ES-I3 (cell line): ENCODE data around the gene PANK4.
"Not testable (repeated sequence)": the region's sequence is repeated elsewhere in the genome, so short reads cannot be mapped to it uniquely, and the experiment has no call there.

ENCODE experiments used
- H3K36me3 ChIP-seq: 2 replicates; pipeline ENCODE4 v1.6.1; 2013; ENCODE audit warnings: mild to moderate bottlenecking, low read length, control low read depth, moderate library complexity; ENCODE audit not compliant: insufficient read depth
- H3K4me1 ChIP-seq: 2 replicates; pipeline ENCODE4 v1.6.1; 2013; ENCODE audit warnings: mild to moderate bottlenecking, control low read depth, low read length; ENCODE audit not compliant: insufficient read depth
- H3K9ac ChIP-seq: 2 replicates; pipeline ENCODE4 v1.6.1; 2013; ENCODE audit warnings: low read depth, mild to moderate bottlenecking, low read length, moderate library complexity
- H3K9me3 ChIP-seq: 2 replicates; pipeline ENCODE4 v1.6.1; 2013; ENCODE audit warnings: mild to moderate bottlenecking, low read length, moderate library complexity; ENCODE audit not compliant: control insufficient read depth, insufficient read depth

PANK4 gene

DNA sequence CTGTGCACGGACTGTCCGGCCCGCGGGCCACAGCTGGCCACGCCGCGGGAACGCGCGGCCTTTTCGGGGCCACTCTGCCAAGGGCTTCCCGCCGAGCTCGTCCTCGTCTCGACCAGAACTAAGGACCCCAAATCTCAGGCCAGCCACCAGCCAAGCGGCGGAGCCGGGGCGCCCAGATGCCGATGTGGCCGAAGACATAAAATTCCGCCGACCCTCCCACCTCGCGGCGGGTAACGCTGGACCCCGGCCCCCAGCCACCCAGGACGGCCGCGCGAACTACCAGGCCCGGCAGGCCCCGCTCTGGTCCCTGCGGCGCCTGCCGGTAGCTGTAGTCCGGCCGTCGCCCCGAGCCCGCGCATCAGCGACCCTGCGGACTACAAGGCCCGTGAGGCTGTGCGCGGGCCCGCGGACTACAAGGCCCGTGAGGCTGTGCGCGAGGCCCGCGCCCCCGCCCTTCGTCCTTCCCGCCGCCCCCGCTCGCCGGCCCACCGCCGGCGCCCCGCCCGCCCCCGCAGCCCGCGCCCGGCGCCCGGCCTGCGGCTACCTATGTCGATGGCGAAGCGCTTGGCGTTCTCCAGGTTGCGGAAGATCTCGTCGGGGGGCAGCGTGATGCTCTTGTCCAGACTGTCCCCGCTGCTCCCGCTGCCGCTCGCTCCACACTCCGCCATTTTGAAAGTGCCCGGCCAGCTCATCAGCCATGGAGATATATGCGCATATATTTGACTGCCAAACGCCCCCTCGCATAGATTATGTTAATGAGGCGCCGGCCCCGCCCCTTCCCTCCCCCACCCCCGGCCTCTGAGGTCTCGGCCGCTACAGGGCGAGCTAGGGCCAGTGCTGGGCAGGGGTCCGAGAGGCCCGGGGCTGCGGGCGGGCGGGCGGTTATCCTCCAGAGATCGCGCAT lies at the start of gene PANK4:
TSS of gene PANK4 (minus strand) at position 677 of the 904 bp plus-strand sequence. CDS start at position 668, 9 bp downstream.
- peak within 1 kb of the TSS; percentile 97 for H3K9ac ChIP-seq
- no peaks in the 10 kb centered on the region for H3K9me3 ChIP-seq
- H3K4me1 ChIP-seq = peaks cover 17% of the 10 kb centered on the region; the same call in 1 of the 2 replicates
- no peaks in the 10 kb centered on the region for H3K36me3 ChIP-seq

DNA sequence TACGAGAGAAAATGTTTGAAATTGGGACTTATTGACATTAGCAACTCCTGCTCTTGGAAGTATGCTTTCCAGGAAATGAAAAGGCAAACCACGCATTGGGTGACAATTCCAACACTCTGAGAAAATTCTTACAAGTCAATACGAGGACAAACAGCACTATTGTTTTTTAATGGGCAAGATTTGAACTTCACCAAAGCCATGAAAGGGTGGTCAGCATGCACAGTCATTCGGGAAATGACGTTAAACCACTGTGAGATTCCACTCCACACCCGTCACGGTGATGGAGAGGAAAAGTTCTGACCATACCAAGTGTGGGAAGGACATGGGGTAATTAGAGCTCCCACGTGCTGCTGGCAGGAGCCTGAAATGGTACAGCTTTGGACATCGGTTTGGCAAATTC lies 48.0 kb upstream of the PANK4 start:
- peaks cover 4% of the 10 kb centered on the region; the same call in 1 of the 2 replicates for H3K9me3 ChIP-seq
- no peaks in the 10 kb centered on the region for H3K36me3 ChIP-seq
- no peak overlapping the region for H3K9ac ChIP-seq
- H3K4me1 ChIP-seq = peaks cover 4% of the 10 kb centered on the region; the same call in 1 of the 2 replicates

DNA sequence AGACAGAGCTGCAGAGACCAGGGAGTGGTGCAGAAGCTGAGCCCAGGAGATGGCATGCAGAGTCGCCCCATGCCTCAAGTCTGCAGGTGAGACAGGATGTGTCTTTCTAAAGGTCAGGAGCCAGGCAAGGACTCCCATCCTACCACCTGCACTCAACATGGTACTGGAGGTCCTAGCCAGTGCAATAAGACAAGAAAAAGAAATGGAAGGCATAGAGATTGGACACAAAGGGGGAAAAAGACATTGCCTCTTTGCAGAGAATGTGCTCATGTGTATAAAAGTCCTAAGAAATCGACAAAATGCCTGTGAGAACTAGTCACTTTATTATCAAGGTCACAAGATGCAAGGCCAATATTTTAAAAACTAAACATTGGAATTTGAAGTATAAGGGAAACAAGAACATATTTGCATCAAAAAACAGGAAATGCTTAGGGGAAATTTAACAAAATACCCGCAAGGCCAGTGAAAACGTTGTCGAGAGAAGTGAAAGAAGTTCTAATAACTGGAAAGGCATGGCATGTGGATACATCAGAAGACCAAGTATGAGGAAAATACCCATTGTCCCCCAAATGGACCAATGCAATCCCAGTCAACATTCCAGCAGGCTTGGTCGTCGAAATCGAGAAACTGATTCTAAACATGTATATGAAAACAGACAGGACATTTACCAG lies 47.0 kb upstream of the PANK4 start:
- Histone ChIP-seq H3K4me1 (no peaks in the 10 kb centered on the region; the same call in 1 of the 2 replicates), H3K9ac (no peak overlapping the region), H3K36me3 (no peaks in the 10 kb centered on the region)

DNA sequence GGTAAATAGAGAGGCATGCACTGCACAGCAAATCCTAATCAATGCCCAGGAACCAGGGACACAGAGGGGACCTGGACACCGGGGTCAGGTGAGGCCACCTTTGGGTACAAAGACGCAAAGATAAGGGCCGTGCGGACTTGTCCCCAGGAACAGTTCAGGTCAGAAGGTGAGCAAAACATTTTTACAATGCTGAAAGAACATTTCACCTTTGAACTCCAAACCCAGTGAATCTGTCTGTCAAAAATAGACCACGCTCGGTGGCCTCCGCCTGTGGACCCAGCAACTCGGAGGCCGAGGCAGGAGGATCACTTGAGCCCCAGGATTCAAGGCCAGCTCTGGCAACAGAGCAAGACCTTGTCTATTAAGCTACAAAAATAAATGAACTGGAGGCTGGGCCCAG lies 45.0 kb upstream of the PANK4 start:
- no peaks in the 10 kb centered on the region for H3K36me3 ChIP-seq
- H3K9me3 ChIP-seq = peaks cover 4% of the 10 kb centered on the region; the same call in 1 of the 2 replicates
- H3K4me1 ChIP-seq = no peaks in the 10 kb centered on the region
- H3K9ac ChIP-seq = no peak overlapping the region

More for the DNA sequence above, 47.0 kb upstream of the PANK4 start:
- H3K9me3 ChIP-seq = peaks cover 4% of the 10 kb centered on the region; the same call in 1 of the 2 replicates

DNA sequence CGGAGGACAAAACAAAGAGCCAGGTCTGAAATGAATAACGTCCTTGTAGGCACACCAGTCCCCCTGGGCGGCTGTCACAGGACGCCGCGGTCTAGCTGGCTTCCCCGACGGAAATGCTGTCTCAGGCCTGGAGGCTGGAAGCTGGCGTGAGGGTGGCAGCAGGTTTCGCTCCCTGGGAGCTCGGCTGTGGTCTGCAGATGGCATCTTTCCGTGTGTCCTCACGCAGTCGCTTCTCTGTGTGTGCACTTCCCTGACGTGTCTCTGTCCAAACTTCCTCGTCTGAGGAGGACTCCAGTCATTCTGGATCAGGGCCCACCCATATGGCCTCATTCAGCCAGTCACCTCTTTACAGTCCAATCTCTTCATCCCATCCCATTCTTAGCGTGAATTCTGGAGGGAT lies 43.9 kb upstream of the PANK4 start:
- no peaks in the 10 kb centered on the region for H3K4me1 ChIP-seq
- H3K9ac ChIP-seq = no peak overlapping the region
- no peaks in the 10 kb centered on the region for H3K36me3 ChIP-seq
- peaks cover 4% of the 10 kb centered on the region; the same call in 1 of the 2 replicates for H3K9me3 ChIP-seq

DNA sequence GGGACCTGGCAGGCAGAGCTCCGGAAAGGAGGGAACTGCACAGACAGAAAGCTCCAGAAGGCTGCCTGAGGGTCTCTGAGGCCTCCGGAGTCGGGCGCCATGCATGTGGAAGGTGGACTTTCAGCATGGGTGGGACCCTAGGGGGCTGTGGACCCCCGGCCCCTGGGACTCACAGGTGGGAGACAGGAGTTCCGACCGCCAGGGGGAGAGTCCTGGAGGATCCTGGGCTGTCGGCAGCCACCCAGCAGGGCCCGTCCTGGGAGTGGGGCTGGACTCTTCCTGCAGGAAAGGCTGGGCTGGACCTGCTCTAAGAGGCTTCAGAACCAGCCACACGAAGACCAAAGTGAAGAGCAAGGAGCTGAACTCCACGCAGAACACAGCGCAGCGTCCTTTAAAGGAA lies 43.3 kb upstream of the PANK4 start:
- H3K9ac ChIP-seq, H3K4me1 ChIP-seq, H3K9me3 ChIP-seq, H3K36me3 ChIP-seq: not testable (repeated sequence)

DNA sequence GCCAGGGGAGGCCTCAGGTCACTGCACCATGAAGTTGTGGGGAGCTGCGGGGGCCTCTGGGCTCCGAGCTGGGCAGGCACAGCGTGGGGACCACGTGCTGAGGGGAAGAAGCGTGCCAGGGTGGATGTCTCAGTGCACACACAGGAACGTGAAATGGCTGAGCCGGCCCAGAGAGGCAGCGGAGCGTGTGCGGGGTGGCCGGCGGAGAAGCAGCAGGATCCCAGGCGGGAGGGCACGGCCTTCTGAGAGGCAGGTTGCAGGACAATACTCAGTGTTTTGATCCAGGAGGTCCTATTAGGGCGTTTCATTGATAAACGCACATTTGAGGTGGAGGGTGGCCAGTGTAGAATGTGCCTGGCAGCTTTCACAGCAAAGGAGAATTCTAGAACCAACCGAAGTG lies 42.7 kb upstream of the PANK4 start:
- Histone ChIP-seq H3K4me1 (no peaks in the 10 kb centered on the region), H3K9me3 (peaks cover 4% of the 10 kb centered on the region; the same call in 1 of the 2 replicates), H3K9ac (no peak overlapping the region), H3K36me3 (no peaks in the 10 kb centered on the region)

DNA sequence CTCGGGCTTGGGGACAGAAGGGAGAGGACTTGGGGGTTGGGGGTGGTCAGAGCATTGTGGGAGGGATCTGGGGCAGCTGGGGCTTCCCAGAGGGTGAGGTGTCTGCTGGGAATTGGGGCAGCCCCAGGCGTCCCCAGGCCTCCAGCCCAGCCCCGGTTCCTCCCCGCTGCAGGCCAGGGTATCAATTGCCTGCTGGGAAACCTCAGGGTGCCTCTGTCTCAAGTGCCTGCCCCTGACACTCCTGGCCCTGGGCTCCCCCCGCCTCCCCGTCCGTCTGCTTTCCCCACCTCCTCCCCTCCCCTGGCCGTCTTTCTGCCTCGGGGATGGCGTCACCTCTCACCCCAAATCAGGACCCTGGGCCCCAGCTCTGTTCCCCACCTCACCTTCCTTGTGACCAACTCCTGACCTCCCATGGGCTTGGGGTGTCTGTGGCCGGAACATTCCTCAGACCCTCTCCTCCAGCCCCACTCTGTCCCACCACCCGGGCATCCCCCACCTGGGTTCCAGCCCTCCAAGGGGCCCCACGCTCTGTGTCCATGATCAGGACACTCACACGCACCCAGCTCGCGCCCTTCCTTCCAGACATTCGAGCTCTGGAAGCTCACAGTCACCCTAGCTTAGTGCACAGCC lies 41.9 kb upstream of the PANK4 start:
- H3K36me3 ChIP-seq, H3K4me1 ChIP-seq, H3K9ac ChIP-seq, H3K9me3 ChIP-seq: not testable (repeated sequence)

DNA sequence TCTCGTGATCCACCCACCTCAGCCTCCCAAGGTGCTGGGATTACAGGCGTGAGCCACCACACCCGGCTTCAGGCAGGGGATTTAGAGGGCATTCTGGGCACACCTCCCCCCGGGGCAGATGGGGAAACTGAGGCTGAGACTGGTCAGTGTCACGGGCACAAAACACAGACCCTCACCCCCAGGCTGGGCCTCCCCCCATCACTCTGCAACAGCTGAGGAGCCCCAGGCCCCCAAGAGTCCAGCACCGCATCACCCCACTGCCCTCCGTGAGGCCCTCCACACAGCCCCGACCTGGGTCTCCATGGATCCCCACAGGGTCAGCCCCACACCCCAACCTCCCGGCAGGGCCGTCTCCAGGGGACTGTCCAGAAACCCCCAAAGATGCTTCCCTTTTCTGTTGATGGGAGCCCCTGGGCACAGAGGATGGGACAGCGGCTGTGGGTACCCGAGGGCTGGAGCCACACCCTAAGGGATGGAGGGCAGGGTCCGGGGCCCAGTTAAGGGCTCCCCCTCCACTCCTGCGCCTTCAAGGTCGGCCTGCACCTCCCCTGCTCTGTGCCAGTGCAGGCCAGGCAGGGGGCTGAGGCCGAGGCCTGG lies 40.8 kb upstream of the PANK4 start:
- H3K9me3 ChIP-seq = no peaks in the 10 kb centered on the region
- H3K36me3 ChIP-seq = no peaks in the 10 kb centered on the region
- no peaks in the 10 kb centered on the region for H3K4me1 ChIP-seq
- H3K9ac ChIP-seq = no peak overlapping the region

DNA sequence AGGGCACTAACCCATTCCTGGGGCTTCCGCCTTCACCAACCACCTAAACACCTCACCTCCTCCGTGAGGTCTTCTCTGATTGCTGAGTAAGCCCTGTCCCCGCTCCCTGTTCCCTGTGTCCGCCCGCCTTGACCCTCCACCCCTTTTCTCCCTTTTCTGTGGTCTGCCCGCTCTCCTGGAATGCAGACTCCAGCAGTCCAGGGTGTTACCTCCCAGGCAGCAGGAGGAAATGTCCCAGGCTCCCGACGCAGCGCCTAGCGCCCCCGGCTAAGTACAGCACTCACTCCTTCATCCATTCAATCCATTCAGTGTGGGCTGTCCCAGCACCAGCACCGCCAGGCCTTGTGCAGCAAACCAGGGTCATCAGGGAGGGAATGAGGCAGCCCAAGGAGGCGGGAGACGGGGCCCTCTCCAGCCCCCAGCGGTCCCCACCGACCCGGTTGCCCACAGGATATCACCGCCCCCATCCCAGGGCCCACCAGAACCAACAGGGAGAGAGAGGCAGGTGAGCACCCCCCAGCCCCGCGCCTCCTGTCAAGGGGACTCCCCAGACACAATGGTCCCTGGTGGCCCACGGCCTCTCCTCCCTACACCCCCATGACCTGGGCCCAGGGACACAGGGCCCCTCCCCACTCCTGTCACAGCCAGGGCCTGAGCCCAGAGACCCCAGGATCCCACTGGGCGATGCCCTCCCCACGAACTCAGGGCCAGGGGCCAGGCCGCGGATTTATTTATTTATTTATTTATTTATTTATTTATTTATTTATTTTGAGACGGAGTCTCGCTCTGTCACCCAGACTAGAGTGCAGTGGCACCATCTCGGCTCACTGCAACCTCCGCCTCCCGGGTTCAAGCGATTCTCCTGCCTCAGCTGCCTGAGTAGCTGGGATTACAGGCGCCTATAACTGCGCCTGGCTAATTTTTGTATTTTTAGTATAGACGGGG lies 40.0 kb upstream of the PANK4 start:
- Histone ChIP-seq H3K4me1 (no peaks in the 10 kb centered on the region), H3K9me3 (no peaks in the 10 kb centered on the region), H3K9ac (no peak overlapping the region), H3K36me3 (no peaks in the 10 kb centered on the region)

DNA sequence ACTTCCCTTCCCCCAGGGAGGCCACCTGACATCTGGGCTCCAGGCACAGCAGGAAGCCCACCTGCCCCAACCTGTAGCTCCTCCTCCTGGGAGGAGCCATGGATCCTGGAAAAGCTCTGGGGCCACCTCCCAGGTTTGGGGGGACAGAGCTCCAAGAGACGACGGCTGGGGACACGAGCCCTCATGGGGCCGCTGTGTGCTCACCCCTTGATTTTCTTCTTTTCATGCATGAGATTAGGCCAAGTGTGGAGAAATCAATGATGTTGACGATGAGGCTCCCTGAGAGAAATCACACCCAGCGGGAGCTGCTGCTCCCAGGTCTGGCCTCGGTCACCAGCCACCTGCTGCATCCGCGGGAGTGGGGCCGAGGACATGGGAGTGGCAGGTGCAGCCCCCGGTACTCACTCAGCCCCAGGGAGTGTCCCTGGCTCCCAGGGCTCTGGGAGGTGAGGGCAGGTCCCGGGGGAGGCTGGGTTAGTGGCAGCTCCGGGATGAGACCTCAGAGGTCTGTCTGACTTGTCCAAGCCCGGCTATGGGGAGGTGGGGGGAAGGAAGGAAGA lies 38.5 kb upstream of the PANK4 start:
- Histone ChIP-seq H3K9me3 (no peaks in the 10 kb centered on the region), H3K9ac (no peak overlapping the region), H3K4me1 (no peaks in the 10 kb centered on the region), H3K36me3 (no peaks in the 10 kb centered on the region)

DNA sequence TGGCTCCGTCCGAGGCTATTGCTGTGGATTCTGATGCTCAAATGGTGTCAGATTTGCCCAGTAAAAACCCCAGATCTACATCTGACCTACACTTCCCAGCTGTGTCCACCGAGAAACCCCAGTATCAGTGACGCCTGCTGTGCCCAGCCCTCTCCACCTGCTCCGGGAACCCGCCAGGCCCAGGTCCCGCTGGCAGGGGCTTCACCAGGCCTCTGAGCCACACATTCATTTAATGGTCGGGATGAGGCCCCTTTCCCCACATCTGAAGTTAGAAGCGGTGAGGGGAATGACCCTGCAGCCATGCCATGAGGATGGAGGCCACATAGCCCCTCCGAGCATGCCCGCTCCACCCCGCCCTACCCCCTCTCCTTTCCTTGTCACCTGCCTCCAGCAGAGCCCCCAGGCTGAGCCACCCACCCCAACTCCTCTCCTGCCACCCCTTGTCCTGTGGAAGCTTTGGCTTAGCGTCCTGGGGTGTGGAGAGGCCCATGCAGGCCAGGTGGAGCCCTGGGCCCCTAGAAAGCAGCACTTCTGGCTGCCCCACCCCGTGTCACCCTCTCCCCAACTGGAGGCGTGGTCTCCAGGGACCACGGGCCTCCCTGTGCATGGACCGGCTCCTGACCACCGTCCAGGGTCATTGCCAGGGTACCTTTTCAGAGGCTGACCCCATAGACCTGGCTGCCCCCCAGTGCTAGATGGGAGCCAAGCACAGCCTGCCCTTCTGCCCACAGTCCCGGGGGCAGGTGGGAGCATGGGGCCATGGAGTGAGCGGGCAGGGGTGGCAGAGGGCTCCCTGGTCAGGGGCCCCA lies 37.8 kb upstream of the PANK4 start:
- Histone ChIP-seq H3K9ac (no peak overlapping the region), H3K4me1 (no peaks in the 10 kb centered on the region), H3K9me3 (no peaks in the 10 kb centered on the region), H3K36me3 (no peaks in the 10 kb centered on the region)
